HG03159 (cell line): ENCODE results near the gene CHRNA3.

ENCODE experiments used
- ATAC-seq: cut with Tn5 transposase; IDR thresholded peaks from one replicate; pipeline ENCODE4 v1.9.1; 2021; ENCODE audit warnings: mild to moderate bottlenecking, moderate library complexity; ENCODE audit not compliant: unreplicated experiment

CHRNA3 gene

GRCh38 chr15:78637776-78638435 is 17.1 kb upstream of the CHRNA3 start:
- no peak for ATAC-seq

DNA sequence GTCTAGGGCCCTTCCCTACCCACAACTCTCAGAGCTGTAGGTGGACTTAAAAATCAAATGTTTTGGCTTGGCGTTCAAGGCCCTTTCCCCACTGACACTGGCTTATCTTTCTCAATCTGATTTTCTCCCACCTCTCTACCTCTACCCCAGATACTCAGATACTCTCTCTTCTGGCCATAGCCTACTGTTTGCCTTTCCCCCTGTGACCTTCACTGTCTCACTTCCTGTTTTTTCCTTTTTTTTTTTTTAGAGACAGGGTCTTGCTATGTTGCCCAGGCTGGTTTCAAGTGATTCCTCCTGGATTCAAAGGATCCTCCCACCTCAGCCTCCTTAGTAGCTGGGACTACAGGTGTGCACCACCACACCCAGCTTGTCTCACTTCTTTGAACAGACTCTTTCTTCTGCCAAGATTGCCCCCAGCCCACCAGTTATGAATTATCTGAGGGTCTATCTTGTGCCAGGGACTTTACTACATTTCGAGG is 15.6 kb upstream of the CHRNA3 start:
- ATAC-seq, result no peak

DNA sequence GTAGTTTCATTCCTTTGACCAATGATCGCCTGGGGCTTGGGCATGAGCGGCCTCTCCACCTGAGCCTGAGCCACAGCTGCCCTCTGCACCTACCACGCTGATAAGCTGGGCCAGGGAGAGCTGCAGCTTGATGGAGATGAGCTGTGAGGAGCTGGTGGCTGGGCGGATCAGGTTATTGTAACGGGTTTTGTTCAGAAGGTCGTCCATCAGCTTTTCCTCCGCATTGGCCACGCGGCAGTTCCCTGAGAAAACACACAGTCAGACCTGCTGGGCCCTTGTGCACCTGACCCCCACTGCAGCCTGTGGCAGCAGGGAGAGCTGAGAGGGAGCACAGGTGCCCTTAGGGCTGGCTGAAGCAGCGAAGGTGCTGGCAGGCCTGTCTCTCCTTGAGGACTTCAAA is 14.6 kb upstream of the CHRNA3 start:
- no peak for ATAC-seq

DNA sequence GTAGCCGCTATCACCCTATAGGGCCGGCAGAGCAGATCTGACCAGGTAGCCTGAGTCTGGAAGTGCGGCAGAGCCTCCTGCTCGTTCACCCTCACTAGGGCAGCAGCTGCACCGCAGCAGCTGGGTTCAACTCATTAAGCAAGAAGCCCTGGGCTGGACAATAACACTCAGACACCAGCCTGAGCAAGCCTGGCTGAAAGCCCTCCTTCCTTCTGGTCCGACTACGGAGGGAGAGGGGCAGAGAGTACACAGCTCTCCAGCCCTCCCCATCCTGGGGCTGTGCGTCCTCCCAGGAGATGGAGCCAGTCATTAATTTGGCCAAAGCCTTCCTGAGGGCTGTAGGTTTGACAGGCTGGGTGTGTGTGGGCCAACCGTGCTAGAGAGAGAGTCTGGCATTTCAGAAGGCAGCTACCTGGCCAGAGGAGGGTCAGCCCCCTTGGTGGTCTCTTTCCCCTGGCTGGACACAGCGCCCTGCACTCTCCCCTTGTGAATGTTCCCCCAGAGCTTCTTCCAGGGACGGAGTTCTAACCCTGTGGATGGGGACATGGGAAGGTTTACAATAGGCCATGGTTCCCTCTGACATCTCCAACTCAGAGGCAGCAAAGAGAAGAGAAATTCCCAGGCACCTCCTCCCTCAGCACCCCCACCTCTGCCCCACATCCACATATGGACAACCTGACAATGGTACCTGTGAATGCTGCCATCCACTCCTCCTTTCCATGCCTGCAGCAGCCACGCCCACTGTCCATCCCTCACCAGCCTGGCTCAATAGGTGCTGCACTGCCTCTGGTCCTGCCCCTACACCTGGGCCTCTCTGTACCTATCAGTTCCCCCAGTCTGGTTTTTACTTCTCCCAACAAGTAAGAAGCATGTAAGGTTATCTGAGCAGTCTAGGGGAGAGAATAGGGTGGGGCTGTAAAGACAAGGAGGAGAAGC is 13.7 kb upstream of the CHRNA3 start:
- no peak for ATAC-seq

DNA sequence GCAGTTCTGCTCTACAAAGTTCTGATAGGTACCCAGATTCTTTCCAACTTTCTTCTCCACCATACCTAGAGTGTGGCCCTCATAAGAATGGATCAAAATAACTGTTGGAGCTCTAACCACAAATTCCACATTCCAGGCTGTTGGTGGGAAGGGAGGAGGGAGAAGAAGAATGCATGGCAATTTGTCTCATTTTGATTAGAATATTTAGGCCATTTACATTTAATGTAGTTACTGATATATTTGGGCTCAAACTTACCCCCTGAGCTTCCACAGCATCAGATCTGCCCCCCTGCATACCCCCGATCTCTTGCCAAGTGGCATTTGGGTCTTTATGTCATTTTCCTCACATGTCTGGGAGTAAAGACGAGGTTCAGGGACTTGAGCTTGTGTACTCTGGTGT is 12.6 kb upstream of the CHRNA3 start:
- ATAC-seq, result no peak

- ATAC-seq, result no peak
Measured at GRCh38 chr15:78630886-78631633, 10.3 kb upstream of the CHRNA3 start.

GRCh38 chr15:78629716-78630065 is 8.9 kb upstream of the CHRNA3 start:
- no peak for ATAC-seq

DNA sequence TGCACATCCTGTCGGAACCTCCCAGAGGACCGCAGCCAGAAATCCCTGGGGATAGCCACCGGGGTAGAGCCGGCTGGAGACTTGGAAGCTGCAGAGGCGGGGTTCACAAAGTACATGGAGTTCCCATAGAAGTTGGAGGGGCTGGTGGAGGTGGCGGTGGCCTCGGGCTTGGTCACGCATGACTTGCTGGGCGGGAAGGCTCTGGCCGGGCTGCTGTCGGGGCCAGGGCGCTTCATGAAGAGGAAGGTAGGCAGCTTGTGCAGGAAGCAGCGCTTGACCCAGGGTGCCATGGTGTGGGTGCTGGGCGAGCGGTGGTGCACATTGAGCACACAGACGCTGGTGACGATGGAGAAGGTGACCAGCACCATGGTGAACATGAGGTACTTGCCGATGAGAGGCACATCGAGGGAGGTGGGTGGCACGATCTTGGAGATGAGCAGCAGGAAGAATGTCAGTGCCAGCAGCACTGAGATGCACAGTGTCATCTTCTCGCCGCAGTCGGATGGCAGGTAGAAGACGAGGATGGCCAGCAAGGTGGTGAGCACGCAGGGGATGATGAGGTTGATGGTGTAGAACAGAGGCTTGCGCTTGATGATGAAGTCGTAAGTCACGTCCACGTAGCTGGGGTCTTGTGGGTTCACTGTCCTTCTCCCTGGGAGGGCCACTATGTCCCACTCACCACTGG is 8.4 kb upstream of the CHRNA3 start:
- ATAC-seq, result no peak

GRCh38 chr15:78628227-78628626 is 7.4 kb upstream of the CHRNA3 start:
- ATAC-seq, result no peak

DNA sequence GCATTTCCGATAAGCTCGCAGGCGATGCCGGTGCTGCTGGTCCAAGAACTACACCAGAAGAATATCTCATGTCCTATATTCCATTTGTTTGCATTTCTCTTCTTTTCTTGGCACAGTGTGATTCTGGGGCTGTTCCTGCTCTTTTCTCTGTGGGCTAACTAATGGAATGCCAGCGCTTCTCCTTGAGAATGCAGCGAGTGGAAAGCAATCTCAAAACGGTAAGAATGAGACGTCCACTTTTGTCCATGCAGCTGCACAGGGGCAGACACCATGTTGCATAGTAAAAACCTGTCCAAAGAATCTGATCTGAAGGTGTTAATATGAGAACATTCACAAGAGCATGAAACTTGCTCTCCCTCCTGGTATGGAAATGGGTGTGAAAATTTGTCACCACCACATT is 6.6 kb upstream of the CHRNA3 start:
- ATAC-seq, result no peak

DNA sequence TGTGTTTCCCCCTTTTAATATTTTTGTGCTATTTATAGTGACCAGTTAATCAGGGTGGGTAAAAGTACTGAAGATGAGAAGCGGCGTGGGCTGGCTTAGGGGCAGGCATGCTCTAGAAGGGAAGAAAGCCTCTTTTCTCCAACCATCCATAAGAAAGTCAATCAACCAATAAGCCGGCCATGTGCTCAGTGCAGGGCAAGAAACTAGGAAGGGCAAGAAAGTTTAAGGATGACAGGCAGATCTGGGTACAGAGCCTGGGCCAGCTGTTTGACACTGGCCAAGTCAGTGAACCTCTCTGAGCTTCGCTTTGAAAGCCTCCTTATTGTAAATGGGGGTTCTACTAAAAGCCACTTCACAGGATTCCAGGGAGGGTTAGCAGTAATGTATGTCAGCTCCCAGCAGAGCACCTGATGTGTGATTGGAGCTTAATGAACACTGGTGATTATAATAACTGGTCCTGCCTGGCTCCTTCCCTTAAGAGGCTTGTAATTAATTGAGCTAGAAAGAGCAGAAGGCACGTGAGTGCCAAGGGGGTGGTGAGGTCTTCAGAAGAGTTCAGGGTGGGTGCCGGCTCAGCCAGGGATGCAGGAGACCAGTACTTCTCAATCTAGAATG is 5.7 kb upstream of the CHRNA3 start:
- no peak for ATAC-seq

DNA sequence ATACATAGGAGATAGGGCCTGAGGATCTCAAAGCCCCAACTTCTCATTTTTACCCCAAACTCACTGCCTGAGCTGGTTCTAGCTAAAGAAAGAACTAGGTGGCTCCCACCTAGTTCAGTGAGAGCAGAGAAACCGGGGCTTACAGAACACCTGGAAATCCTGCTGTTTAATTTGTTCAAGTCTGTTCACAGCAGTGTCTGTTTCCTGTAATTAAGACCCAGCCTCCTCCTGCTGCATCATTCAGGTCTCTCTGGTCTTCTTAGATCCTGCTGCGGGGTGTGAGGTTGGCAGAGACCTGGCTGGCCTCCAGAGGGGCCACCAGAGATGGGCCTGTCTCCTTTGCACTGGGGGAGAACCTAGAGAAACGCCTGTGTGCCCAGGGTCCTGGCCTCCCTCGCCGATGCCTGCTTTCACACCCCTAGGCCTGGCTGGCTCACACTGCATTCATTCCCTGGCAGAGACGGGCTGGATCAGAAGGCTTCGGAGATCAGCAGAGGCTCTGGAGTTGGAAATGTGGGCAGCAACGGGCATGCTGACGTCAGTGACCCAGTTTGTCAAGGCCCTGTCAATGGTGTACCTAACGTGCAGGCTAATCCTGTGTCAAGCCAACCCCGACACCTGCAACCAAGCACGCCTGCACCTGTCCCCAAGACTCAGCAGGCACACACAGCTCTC is 4.9 kb upstream of the CHRNA3 start:
- no peak for ATAC-seq

- ATAC-seq, result no peak
Measured at GRCh38 chr15:78624651-78625590, 4.1 kb upstream of the CHRNA3 start.

- no peak for ATAC-seq
Measured at GRCh38 chr15:78623786-78624497, 3.1 kb upstream of the CHRNA3 start.

- ATAC-seq, result no peak
Measured at GRCh38 chr15:78621810-78622402, 1.1 kb upstream of the CHRNA3 start.

- ATAC-seq, result no peak
Measured at GRCh38 chr15:78620021-78620526, 722 bp downstream of the CHRNA3 start.
